CD4-positive, alpha-beta memory T cell (primary cell): ENCODE measurements around the gene BCDIN3D. TPM values are rescaled to one million over a fixed set of nuclear protein-coding genes. Genes with fewer than 3 reads are reported as not detected.
A peak's percentile ranks its signal among the peaks of the same experiment; 100 is the strongest.

Experiments
- CTCF ChIA-PET: fragments of 350-600 bp; sonication (Branson Sonifier 250); formaldehyde crosslinking; loops from one replicate; lab custom pipeline; 2021; ENCODE audit warnings: inconsistent platforms; ENCODE audit not compliant: partially characterized antibody; lab: Charles Lee
- POLR2A ChIA-PET: fragments of 350-600 bp; sonication (Branson Sonifier 250); formaldehyde crosslinking; loops from one replicate; lab custom pipeline; 2021; ENCODE audit not compliant: partially characterized antibody; lab: Charles Lee
- DNase-seq, 5 donors: peaks; one replicate each; pipeline versions ENCODE4 v3.0.0 to v3.0.0-alpha.2; 2020 to 2022; ENCODE audit warnings: mixed read lengths in 1 of 5
- H3K27ac ChIP-seq: one replicate; pipeline ENCODE4 v1.7.0; 2013; ENCODE audit warnings: low read depth, low read length
- H3K27me3 ChIP-seq: 2 replicates; pipeline ENCODE4 v1.7.0; 2013; ENCODE audit warnings: mild to moderate bottlenecking, low read length, moderate library complexity; ENCODE audit not compliant: insufficient read depth
- H3K36me3 ChIP-seq: 2 replicates; pipeline ENCODE4 v1.7.0; 2013; ENCODE audit warnings: mild to moderate bottlenecking, low read length, moderate library complexity; ENCODE audit not compliant: insufficient read depth
- H3K4me1 ChIP-seq: 2 replicates; pipeline ENCODE4 v1.7.0; 2013; ENCODE audit warnings: mild to moderate bottlenecking, low read length, moderate library complexity; ENCODE audit not compliant: insufficient read depth
- H3K4me3 ChIP-seq, 2 donors: one replicate each; pipeline ENCODE4 v1.7.0; 2013; ENCODE audit warnings: low read length in 2 of 2, mild to moderate bottlenecking in 1 of 2
- H3K9me3 ChIP-seq, 2 donors: one replicate each; pipeline ENCODE4 v1.7.0; 2013; ENCODE audit warnings: low read length in 2 of 2, control low read depth in 1 of 2; ENCODE audit not compliant: control insufficient read depth in 1 of 2
- H3K27ac Mint-ChIP-seq, 7 donors: one replicate each; pipeline ENCODE4 v1.8.0; 2020 to 2021; ENCODE audit warnings: mixed read lengths in 7 of 7, mild to moderate bottlenecking in 6 of 7, inconsistent platforms in 3 of 7, moderate library complexity in 3 of 7
- H3K27me3 Mint-ChIP-seq, 2 donors: one replicate each; pipeline ENCODE4 v1.8.0; 2020 to 2021; ENCODE audit warnings: mixed read lengths in 2 of 2
- H3K36me3 Mint-ChIP-seq, 2 donors: one replicate each; pipeline ENCODE4 v1.8.0; 2020 to 2021; ENCODE audit warnings: mixed read lengths in 2 of 2, inconsistent platforms in 1 of 2, mild to moderate bottlenecking in 1 of 2
- H3K4me1 Mint-ChIP-seq, 4 donors: one replicate each; pipeline ENCODE4 v1.8.0; 2020 to 2021; ENCODE audit warnings: mixed read lengths in 4 of 4, mild to moderate bottlenecking in 1 of 4
- H3K4me3 Mint-ChIP-seq, 8 donors: one replicate each; pipeline ENCODE4 v1.8.0; 2020 to 2021; ENCODE audit warnings: mixed read lengths in 8 of 8, mild to moderate bottlenecking in 7 of 8, moderate library complexity in 6 of 8, inconsistent platforms in 3 of 8
- H3K9me3 Mint-ChIP-seq, 8 donors: one replicate each; pipeline ENCODE4 v1.8.0; 2020 to 2021; ENCODE audit warnings: mixed read lengths in 8 of 8, mild to moderate bottlenecking in 5 of 8, inconsistent platforms in 3 of 8, moderate library complexity in 1 of 8
- intact Hi-C: fragments of 100-400 bp; cut with micrococcal nuclease; formaldehyde crosslinking; loops from one replicate; pipeline ENCODE4 v1.15.1; 2023
- polyA plus RNA-seq, 2 donors: library from polyadenylated mRNA; unstranded; fragments of 300-500 nt; fragmentation: Illumina TruSeq; gene quantifications; one replicate each; pipeline ENCODE4 v1.2.3, GENCODE V29; 2021
- total RNA-seq, 2 experiments: library from RNA; stranded (reverse); gene quantifications; one replicate each; pipeline ENCODE4 v1.2.3, GENCODE V29; 2021

The BCDIN3D gene
- total and polyA plus RNA-seq, 4 experiments from 2014 or later = 5.3 to 17.5 (median 11.9) TPM

DNA sequence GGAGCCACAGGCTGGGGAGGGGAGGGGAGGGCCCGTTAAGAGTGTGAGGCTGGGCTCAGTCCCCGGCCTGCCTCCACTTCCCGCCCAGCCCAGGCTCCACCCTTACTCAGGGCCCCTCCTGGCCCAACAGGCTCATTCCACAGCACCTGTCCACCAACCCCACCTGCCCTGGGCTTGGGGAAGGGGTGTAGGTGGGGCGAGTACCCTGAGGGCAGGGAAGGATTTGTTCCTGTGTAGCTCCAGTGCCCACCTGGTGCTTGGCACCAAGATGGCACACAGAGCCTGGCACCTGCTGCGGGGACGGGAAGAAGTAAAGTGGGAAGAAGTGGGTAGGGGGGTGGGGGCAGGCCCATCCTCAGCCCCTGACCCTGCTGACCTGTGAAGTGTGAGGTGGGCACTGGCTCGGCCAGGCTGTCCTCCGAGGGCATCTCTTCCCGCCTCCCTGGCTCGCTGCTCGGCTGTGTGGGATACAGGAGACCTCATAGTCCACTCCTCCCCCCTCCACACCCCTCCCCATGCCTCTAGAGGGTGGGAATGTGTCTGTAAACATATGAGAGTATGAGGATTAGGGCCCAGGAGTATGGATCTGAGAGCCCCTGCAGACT, 49.8 kb downstream of the BCDIN3D start:
- H3K36me3 ChIP-seq = no peaks in the 10 kb centered on the region
- Mint-ChIP-seq H3K27me3 (no peaks in the 10 kb centered on the region), H3K4me3 (no peak overlapping the region), H3K36me3 (peaks cover 0 to 9% of the 10 kb centered on the region in 2 donors), H3K27ac (no peak overlapping the region), H3K4me1 (no peaks in the 10 kb centered on the region), H3K9me3 (no peaks in the 10 kb centered on the region)
- H3K27ac ChIP-seq = no peak overlapping the region
- CTCF ChIA-PET = no interaction called here
- DNase-seq = no peak
- H3K27me3 ChIP-seq = no peaks in the 10 kb centered on the region
- intact Hi-C loops = no loop called here
- H3K4me1 ChIP-seq = no peaks in the 10 kb centered on the region
- no peak overlapping the region for H3K4me3 ChIP-seq
- POLR2A ChIA-PET = interaction anchor here (1.1 kb wide), 1 partner anchor 51 kb away, joined by 5 read pairs; the partner anchor contains the start of gene TMBIM6
- no peaks in the 10 kb centered on the region for H3K9me3 ChIP-seq

DNA sequence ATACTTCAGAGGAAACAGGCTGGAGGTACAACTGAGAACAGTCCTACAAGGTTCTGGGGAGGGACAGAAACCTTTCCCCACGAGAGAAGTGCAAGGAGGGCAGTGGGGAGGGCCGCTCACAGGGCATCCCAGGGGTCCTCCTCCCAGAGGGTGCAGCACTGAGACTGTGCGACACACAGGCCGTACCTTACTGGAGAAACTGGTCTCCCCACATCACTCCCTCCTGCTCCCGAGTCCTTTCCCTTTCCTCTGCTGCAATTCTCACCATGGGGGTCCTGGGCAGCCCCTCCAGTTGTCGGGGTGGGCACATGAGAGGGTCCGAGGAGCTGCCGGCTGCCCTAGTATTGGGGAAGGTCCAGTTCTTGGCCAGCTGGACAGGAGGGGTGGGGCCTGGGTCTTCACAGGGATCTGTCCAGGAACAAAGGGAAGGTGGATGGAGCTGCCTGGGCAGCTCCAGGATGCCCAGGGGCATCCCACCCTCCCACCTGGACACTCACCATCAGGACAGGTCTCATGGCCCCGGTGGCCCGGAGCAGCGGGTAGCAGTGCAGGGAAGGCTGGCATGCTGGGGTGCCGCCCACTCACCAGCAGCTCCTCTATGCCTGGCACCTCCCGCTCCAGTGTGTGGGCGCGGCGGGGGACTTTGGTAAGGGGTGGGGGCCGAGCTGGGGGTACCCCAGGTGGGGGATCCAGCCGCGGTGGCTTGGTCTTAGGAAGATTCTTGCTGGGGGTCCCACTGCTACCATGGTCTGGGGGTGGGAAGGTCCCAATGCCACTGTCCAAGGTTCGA, 50.5 kb downstream of the BCDIN3D start:
- Mint-ChIP-seq H3K4me3 (no peak overlapping the region), H3K36me3 (peaks cover 0 to 3% of the 10 kb centered on the region in 2 donors), H3K27ac (no peak overlapping the region), H3K27me3 (no peaks in the 10 kb centered on the region), H3K4me1 (no peaks in the 10 kb centered on the region), H3K9me3 (peaks cover 0 to 3% (median 0%) of the 10 kb centered on the region in 8 donors)
- no peaks in the 10 kb centered on the region for H3K36me3 ChIP-seq
- ChIA-PET POLR2A (interaction anchor here (1.1 kb wide), 1 partner anchor 51 kb away, joined by 5 read pairs; the partner anchor contains the start of gene TMBIM6), CTCF (no interaction called here)
- H3K27ac ChIP-seq = no peak overlapping the region
- H3K9me3 ChIP-seq = no peaks in the 10 kb centered on the region
- intact Hi-C loops = no loop called here
- H3K4me1 ChIP-seq = no peaks in the 10 kb centered on the region
- no peaks in the 10 kb centered on the region for H3K27me3 ChIP-seq
- H3K4me3 ChIP-seq = no peak overlapping the region
- no peak for DNase-seq

DNA sequence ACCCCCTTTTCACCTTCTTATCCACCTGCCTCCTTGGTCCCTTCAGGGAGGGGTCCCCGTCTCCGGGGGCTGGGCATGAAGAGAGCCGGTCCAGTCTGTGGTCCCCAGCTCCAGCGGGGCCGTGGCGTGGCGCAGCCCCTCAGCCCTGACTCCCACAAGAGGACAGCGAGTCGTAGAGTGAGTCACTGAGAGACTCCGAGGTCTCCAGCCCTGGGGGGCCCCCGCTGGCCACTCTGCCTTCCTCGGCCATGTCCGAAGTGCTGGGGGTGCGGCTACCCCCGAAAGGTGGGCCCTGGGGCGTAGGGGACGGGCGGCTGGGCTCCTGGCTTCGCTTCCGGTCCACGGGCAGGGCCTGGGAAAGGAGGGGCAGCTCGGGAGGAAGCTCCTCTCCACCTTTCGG, 51.2 kb downstream of the BCDIN3D start:
- H3K4me1 Mint-ChIP-seq = no peaks in the 10 kb centered on the region
- peaks cover 0 to 3% (median 0%) of the 10 kb centered on the region in 8 donors for H3K9me3 Mint-ChIP-seq
- H3K36me3 Mint-ChIP-seq = peaks cover 0 to 3% of the 10 kb centered on the region in 2 donors
- intact Hi-C loops = no loop called here
- Histone ChIP-seq H3K27ac (no peak overlapping the region), H3K36me3 (no peaks in the 10 kb centered on the region), H3K9me3 (no peaks in the 10 kb centered on the region), H3K27me3 (no peaks in the 10 kb centered on the region), H3K4me3 (no peak overlapping the region), H3K4me1 (no peaks in the 10 kb centered on the region)
- ChIA-PET POLR2A (interaction anchor here (1.1 kb wide), 1 partner anchor 50 kb away, joined by 5 read pairs; the partner anchor contains the start of gene TMBIM6), CTCF (no interaction called here)
- no peak overlapping the region for H3K4me3 Mint-ChIP-seq
- H3K27ac Mint-ChIP-seq = no peak overlapping the region
- DNase-seq = no peak
- no peaks in the 10 kb centered on the region for H3K27me3 Mint-ChIP-seq

DNA sequence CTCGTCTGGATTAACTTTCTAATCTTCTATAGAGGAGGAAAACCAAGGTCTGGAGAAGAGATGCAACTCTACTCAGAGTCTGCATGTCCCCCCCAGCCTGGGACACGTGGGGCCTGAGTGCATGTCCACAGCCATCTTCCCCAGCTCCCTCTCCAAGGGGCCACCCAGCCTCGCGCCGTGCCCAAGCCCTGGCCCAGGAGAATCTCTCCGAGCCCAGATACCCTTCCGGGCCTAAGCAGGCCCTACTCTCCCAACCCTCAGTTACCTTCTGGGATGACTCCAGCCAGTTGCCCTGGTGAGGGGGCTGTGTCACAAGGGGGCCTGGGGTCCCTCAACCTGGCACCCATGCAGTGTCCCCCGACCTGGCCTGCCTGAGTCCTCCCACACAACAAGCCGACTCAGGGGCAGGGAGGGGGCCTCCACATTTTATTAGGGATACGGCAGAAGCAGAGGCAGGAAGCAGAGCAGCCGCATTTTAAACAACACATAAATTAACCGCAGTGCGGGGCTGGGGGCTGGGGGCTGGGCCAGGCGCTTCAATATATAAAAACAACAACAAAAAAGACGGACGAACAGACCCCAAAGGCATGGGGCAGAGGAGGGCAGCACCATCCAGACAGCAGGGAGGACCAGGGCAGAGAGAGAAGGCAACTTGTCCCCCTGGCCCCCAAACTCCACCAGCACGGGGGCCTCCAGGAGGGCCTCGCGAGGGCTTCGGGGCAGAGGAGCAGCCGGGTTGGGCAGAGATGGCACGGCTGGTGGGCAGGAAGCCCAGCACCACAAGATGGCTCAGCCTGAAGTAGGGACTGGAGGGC, 52.0 kb downstream of the BCDIN3D start:
- DNase-seq = no peak
- H3K27ac Mint-ChIP-seq = peak overlapping the region in 1 of 7 donors; percentile 68

GRCh38 chr12:49789992-49790391, 52.9 kb downstream of the BCDIN3D start:
- Mint-ChIP-seq H3K27me3 (peaks cover 0 to 2% of the 10 kb centered on the region in 2 donors), H3K36me3 (peaks cover 0 to 3% of the 10 kb centered on the region in 2 donors), H3K9me3 (peaks cover 0 to 3% (median 0%) of the 10 kb centered on the region in 8 donors), H3K27ac (no peak overlapping the region), H3K4me1 (no peaks in the 10 kb centered on the region), H3K4me3 (no peak overlapping the region)
- POLR2A ChIA-PET = no interaction called here
- intact Hi-C loops = no loop called here
- CTCF ChIA-PET = no interaction called here
- DNase-seq = no peak
- H3K36me3 ChIP-seq = no peaks in the 10 kb centered on the region
- no peak overlapping the region for H3K4me3 ChIP-seq
- H3K4me1 ChIP-seq = no peaks in the 10 kb centered on the region
- H3K27me3 ChIP-seq = no peaks in the 10 kb centered on the region
- no peak overlapping the region for H3K27ac ChIP-seq
- no peaks in the 10 kb centered on the region for H3K9me3 ChIP-seq

More for the DNA sequence above, 52.0 kb downstream of the BCDIN3D start:
- Histone ChIP-seq H3K4me1 (no peaks in the 10 kb centered on the region), H3K4me3 (no peak overlapping the region), H3K36me3 (no peaks in the 10 kb centered on the region), H3K9me3 (no peaks in the 10 kb centered on the region), H3K27me3 (no peaks in the 10 kb centered on the region), H3K27ac (no peak overlapping the region)
- Mint-ChIP-seq H3K9me3 (peaks cover 0 to 3% (median 0%) of the 10 kb centered on the region in 8 donors), H3K36me3 (peaks cover 0 to 3% of the 10 kb centered on the region in 2 donors), H3K4me1 (no peaks in the 10 kb centered on the region), H3K4me3 (no peak overlapping the region), H3K27me3 (no peaks in the 10 kb centered on the region)
- ChIA-PET CTCF (no interaction called here), POLR2A (no interaction called here)
- intact Hi-C loops = no loop called here

GRCh38 chr12:49787672-49788071, 55.2 kb downstream of the BCDIN3D start:
- Histone ChIP-seq H3K27me3 (no peaks in the 10 kb centered on the region), H3K9me3 (no peaks in the 10 kb centered on the region), H3K4me3 (no peak overlapping the region), H3K36me3 (no peaks in the 10 kb centered on the region), H3K27ac (no peak overlapping the region), H3K4me1 (no peaks in the 10 kb centered on the region)
- Mint-ChIP-seq H3K27me3 (peaks cover 2 to 11% of the 10 kb centered on the region in 2 donors), H3K4me3 (no peak overlapping the region), H3K36me3 (peaks cover 0 to 3% of the 10 kb centered on the region in 2 donors), H3K27ac (peak overlapping the region in 1 of 7 donors; percentile 70), H3K9me3 (peaks cover 0 to 3% (median 0%) of the 10 kb centered on the region in 8 donors), H3K4me1 (no peaks in the 10 kb centered on the region)
- CTCF ChIA-PET = no interaction called here
- POLR2A ChIA-PET = no interaction called here
- no peak for DNase-seq
- intact Hi-C loops = no loop called here
